Trophoblast cell (in vitro differentiated cells and primary cell): ENCODE measurements around the gene SHROOM3.
"Not testable (repeated sequence)": the region's sequence is repeated elsewhere in the genome, so short reads cannot be mapped to it uniquely, and the experiment has no call there.

Source experiments
- DNase-seq, 2 donors: peaks; one replicate each; pipeline ENCODE4 v3.0.0-alpha.2; 2016
- H2AFZ ChIP-seq: 2 replicates; pipeline ENCODE4 v1.6.1; 2013; ENCODE audit warnings: low read length, moderate library complexity, mild to moderate bottlenecking; ENCODE audit not compliant: insufficient read depth, poor library complexity
- H2AK5ac ChIP-seq: 2 replicates; pipeline ENCODE4 v1.6.1; 2013; ENCODE audit warnings: mild to moderate bottlenecking, low read length
- H2BK120ac ChIP-seq: 2 replicates; pipeline ENCODE4 v1.6.1; 2013; ENCODE audit warnings: low read length, mild to moderate bottlenecking, moderate library complexity; ENCODE audit not compliant: insufficient read depth, poor library complexity
- H2BK12ac ChIP-seq: 2 replicates; pipeline ENCODE4 v1.6.1; 2013; ENCODE audit warnings: mild to moderate bottlenecking, low read length, moderate library complexity
- H2BK5ac ChIP-seq: 2 replicates; pipeline ENCODE4 v1.6.1; 2013; ENCODE audit warnings: low read length, low read depth, moderate library complexity, mild to moderate bottlenecking; ENCODE audit not compliant: poor library complexity
- H3K14ac ChIP-seq: 2 replicates; pipeline ENCODE4 v1.6.1; 2013; ENCODE audit warnings: mild to moderate bottlenecking, low read length
- H3K18ac ChIP-seq: 2 replicates; pipeline ENCODE4 v1.6.1; 2013; ENCODE audit warnings: mild to moderate bottlenecking, low read length
- H3K23ac ChIP-seq: 2 replicates; pipeline ENCODE4 v1.6.1; 2013; ENCODE audit warnings: low read length
- H3K27ac ChIP-seq: 2 replicates; pipeline ENCODE4 v1.5.1; 2013; ENCODE audit warnings: low read depth, mild to moderate bottlenecking, inconsistent platforms, low read length, moderate library complexity
- H3K27me3 ChIP-seq: 2 replicates; pipeline ENCODE4 v1.6.1; 2013; ENCODE audit warnings: inconsistent platforms, mild to moderate bottlenecking, low read length, moderate library complexity; ENCODE audit not compliant: insufficient read depth
- H3K36me3 ChIP-seq, 2 experiments: 1 replicate in 1 of 2; 2 replicates in 1 of 2; pipeline ENCODE4 v1.6.1; 2013; ENCODE audit warnings: low read length in 2 of 2, mild to moderate bottlenecking in 2 of 2, moderate library complexity in 1 of 2; ENCODE audit not compliant: insufficient read depth in 2 of 2, control insufficient read depth in 1 of 2
- H3K4ac ChIP-seq: 2 replicates; pipeline ENCODE4 v1.6.1; 2013; ENCODE audit warnings: low read depth, mild to moderate bottlenecking, low read length, moderate library complexity
- H3K4me1 ChIP-seq, 2 experiments: 1 replicate in 1 of 2; 2 replicates in 1 of 2; pipeline ENCODE4 v1.6.1; 2013; ENCODE audit warnings: low read length in 2 of 2, mild to moderate bottlenecking in 2 of 2, moderate library complexity in 1 of 2; ENCODE audit not compliant: insufficient read depth in 2 of 2, control insufficient read depth in 1 of 2
- H3K4me2 ChIP-seq: 2 replicates; pipeline ENCODE4 v1.6.1; 2013; ENCODE audit warnings: inconsistent platforms, mild to moderate bottlenecking, low read length, moderate library complexity
- H3K4me3 ChIP-seq: 2 replicates; pipeline ENCODE4 v1.5.1; 2013; ENCODE audit warnings: mild to moderate bottlenecking, low read depth, low read length, inconsistent platforms
- H3K79me1 ChIP-seq: one replicate; pipeline ENCODE4 v1.6.1; 2013; ENCODE audit warnings: low read length
- H3K79me2 ChIP-seq: 2 replicates; pipeline ENCODE4 v1.6.1; 2013; ENCODE audit warnings: low read length, mild to moderate bottlenecking; ENCODE audit not compliant: control insufficient read depth, insufficient read depth, poor library complexity
- H3K9ac ChIP-seq: 2 replicates; pipeline ENCODE4 v1.6.1; 2013; ENCODE audit warnings: mild to moderate bottlenecking, low read length
- H3K9me3 ChIP-seq: 2 replicates; pipeline ENCODE4 v1.6.1; 2013; ENCODE audit warnings: low read depth, mild to moderate bottlenecking, control low read depth, inconsistent platforms, low read length; ENCODE audit not compliant: insufficient read depth
- H4K12ac ChIP-seq: 2 replicates; pipeline ENCODE4 v1.6.1; 2013; ENCODE audit warnings: low read depth, mild to moderate bottlenecking, low read length, moderate library complexity
- H4K8ac ChIP-seq: 2 replicates; pipeline ENCODE4 v1.6.1; 2013; ENCODE audit warnings: low read depth, mild to moderate bottlenecking, low read length, moderate library complexity
- H4K91ac ChIP-seq: one replicate; pipeline ENCODE4 v1.6.1; 2013; ENCODE audit warnings: low read depth, mild to moderate bottlenecking, low read length, moderate library complexity
- WGBS: extraction: QIAGEN DNeasy Blood & Tissue Kit; methylation state at CpG from one replicate; pipeline ENCODE4 v1.1.7; 2013; ENCODE audit warnings: missing lambda C conversion rate; ENCODE audit not compliant: insufficient read length, insufficient coverage; ENCODE audit errors: extremely low coverage; 5-methylcytosine and 5-hydroxymethylcytosine counted together

The SHROOM3 gene

DNA sequence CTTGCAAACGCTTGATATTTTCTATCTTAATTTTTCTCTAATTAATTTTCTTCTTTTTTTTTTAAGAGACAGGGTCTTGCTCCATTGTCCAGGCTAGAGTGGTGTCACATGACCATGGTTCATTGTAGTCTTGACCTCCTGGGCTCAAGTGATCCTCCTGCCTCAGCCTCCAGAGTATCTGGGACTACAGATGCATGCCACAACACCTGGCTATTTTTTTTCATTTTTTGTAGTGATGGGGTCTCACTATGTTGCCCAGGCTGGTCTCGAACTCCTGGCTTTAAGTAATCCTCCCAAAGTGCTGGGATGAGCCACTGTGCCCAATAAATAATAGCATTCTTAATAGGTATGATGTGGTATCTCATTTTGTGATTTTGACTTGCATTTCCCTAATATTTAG, 18.2 kb downstream of the SHROOM3 start:
- Histone ChIP-seq H3K23ac (no peak overlapping the region), H2AFZ (no peak overlapping the region), H3K14ac (no peak overlapping the region), H2BK120ac (no peak overlapping the region), H3K18ac (no peak overlapping the region), H3K9ac (no peak overlapping the region), H3K27me3 (no peaks in the 10 kb centered on the region), H3K79me1 (peaks cover 8% of the 10 kb centered on the region), H3K4me3 (no peak overlapping the region), H3K27ac (no peak overlapping the region), H4K91ac (no peak overlapping the region), H4K8ac (no peak overlapping the region), H3K9me3 (no peaks in the 10 kb centered on the region), H4K12ac (no peak overlapping the region), H2BK12ac (no peak overlapping the region), H3K79me2 (peaks cover 3% of the 10 kb centered on the region), H2AK5ac (no peak overlapping the region), H3K4me2 (no peak overlapping the region), H3K4ac (no peak overlapping the region), H3K4me1 (peaks cover 0 to 2% of the 10 kb centered on the region in 2 experiments), H2BK5ac (no peak overlapping the region), H3K36me3 (no peaks in the 10 kb centered on the region)
- no CpG with 5 or more reads among the region's 2 CpGs for WGBS
- no peak for DNase-seq

DNA sequence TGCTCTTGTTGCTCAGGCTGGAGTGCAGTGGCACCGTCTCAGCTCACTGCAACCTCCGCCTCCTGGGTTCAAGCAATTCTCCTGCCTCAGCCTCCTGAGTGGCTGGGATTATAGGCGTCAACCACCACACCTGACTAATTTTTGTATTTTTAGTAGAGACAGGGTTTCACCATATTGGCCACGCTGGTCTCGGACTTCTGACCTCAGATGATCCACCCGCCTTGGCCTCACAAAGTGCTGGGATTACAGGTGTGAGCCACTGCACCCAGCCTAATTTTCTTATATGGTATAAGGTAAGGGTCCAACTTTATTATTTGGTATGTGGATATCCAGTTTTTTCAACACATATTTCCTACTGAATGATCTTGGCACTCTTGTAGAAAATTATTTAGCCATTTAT, 19.0 kb downstream of the SHROOM3 start:
- not testable (repeated sequence) for H3K18ac ChIP-seq, H3K9me3 ChIP-seq, H3K4ac ChIP-seq, H4K12ac ChIP-seq, H3K14ac ChIP-seq, H2AFZ ChIP-seq, H3K9ac ChIP-seq, H4K91ac ChIP-seq, H2BK5ac ChIP-seq, H2BK12ac ChIP-seq, H3K4me2 ChIP-seq, H3K27me3 ChIP-seq, H3K36me3 ChIP-seq, H3K79me2 ChIP-seq, DNase-seq, H3K23ac ChIP-seq, H3K4me3 ChIP-seq, H3K4me1 ChIP-seq, H2AK5ac ChIP-seq, H3K27ac ChIP-seq, H2BK120ac ChIP-seq, H4K8ac ChIP-seq
- no CpG with 5 or more reads among the region's 6 CpGs for WGBS
- peaks cover 10% of the 10 kb centered on the region for H3K79me1 ChIP-seq

DNA sequence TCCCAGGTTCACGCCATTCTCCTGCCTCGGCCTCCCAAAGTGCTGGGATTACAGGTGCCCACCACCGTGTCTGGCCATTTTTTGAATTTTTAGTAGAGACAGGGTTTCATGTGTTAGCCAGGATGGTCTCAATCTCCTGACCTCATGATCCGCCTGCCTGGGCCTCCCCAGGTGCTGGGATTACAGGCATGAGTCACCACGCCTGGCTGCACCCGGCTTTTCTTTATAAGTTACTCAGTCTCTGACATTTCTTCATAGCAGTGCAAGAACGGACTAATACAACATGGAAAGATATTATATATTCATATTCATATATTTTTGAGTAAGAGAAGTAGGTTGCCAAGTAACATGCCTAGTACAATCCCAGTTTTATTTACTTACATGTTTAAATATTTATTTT, 22.9 kb downstream of the SHROOM3 start:
- peak overlapping the region; percentile 60 for H2BK120ac ChIP-seq
- H3K4me1 ChIP-seq, result peaks cover 0 to 11% of the 10 kb centered on the region in 2 experiments
- H4K91ac ChIP-seq, result peak overlapping the region; percentile 77
- no peak overlapping the region for H3K23ac ChIP-seq
- peak overlapping the region; percentile 71 for H3K27ac ChIP-seq
- H3K4me3 ChIP-seq, result no peak overlapping the region
- no CpG with 5 or more reads among the region's 7 CpGs for WGBS
- peak overlapping the region; percentile 76 for H2BK12ac ChIP-seq
- peak overlapping the region; percentile 51 for H3K14ac ChIP-seq
- peaks cover 6% of the 10 kb centered on the region for H3K79me2 ChIP-seq
- H3K9me3 ChIP-seq, result no peaks in the 10 kb centered on the region
- H4K8ac ChIP-seq, result peak overlapping the region; percentile 28
- no peak overlapping the region for H3K4me2 ChIP-seq
- no peak overlapping the region for H3K9ac ChIP-seq
- no peaks in the 10 kb centered on the region for H3K36me3 ChIP-seq
- H3K18ac ChIP-seq, result no peak overlapping the region
- H3K79me1 ChIP-seq, result peaks cover 20% of the 10 kb centered on the region
- no peak overlapping the region for H2AK5ac ChIP-seq
- H3K27me3 ChIP-seq, result no peaks in the 10 kb centered on the region
- no peak overlapping the region for H4K12ac ChIP-seq
- no peak overlapping the region for H3K4ac ChIP-seq
- peak overlapping the region; percentile 82 for H2BK5ac ChIP-seq
- peak; percentile 4 to 41 for DNase-seq
- no peak overlapping the region for H2AFZ ChIP-seq

DNA sequence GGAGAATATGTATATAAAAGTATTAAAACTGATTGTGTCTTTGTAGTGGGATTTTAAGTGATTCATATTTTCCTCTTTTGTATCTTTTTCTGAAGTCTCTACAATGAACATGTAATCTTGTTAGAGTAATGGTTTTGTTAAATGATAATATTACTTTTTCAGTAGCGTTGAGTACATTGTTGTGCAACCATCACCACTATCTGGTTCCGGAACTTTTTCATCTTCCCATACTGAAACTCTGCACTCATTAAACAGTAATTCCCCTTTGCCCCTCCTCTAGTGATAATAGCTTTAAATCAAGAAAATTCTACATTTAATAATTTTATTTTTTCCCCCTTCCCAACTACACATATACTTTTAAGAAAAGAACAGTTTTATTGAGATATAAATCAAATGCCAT, 23.3 kb downstream of the SHROOM3 start:
- Histone ChIP-seq H4K91ac (no peak overlapping the region), H3K27me3 (no peaks in the 10 kb centered on the region), H3K4me2 (no peak overlapping the region), H3K18ac (no peak overlapping the region), H2BK120ac (no peak overlapping the region), H3K4ac (no peak overlapping the region), H3K79me1 (peaks cover 20% of the 10 kb centered on the region), H2AFZ (no peak overlapping the region), H4K8ac (no peak overlapping the region), H3K4me3 (no peak overlapping the region), H3K9me3 (no peaks in the 10 kb centered on the region), H3K9ac (no peak overlapping the region), H4K12ac (no peak overlapping the region), H3K79me2 (peaks cover 6% of the 10 kb centered on the region), H3K36me3 (no peaks in the 10 kb centered on the region), H3K27ac (peak overlapping the region; percentile 98), H3K14ac (no peak overlapping the region), H2BK5ac (no peak overlapping the region), H3K4me1 (peaks cover 0 to 11% of the 10 kb centered on the region in 2 experiments), H3K23ac (no peak overlapping the region), H2AK5ac (no peak overlapping the region), H2BK12ac (no peak overlapping the region)
- no peak for DNase-seq
- no CpG with 5 or more reads among the region's 2 CpGs for WGBS
